ENCODE results near the gene B3GNT3. TPM values are rescaled to one million over a fixed set of nuclear protein-coding genes. Genes with fewer than 3 reads are reported as not detected.

B3GNT3 gene
- total RNA-seq, 4 donors from 2014 or later: 2.9 to 18.3 (median 10.7) TPM

- DNase-seq (ENCODE audit: low spot score in 2 of 2): no peak
- 57 to 67% methylated on average over 12 of the region's 12 CpGs for WGBS, 2 donors
- no peak overlapping the region for H3K4me3 ChIP-seq (ENCODE audit: low read depth, poor library complexity, severe bottlenecking)
- intact Hi-C loops (cut with DNase I; ENCODE audit: low total_unique reads): no loop called here
- no peak for TF ChIP-seq POLR2A (IDR thresholded peaks at IDR 0.05)
- TF ChIP-seq, protein P1, sequence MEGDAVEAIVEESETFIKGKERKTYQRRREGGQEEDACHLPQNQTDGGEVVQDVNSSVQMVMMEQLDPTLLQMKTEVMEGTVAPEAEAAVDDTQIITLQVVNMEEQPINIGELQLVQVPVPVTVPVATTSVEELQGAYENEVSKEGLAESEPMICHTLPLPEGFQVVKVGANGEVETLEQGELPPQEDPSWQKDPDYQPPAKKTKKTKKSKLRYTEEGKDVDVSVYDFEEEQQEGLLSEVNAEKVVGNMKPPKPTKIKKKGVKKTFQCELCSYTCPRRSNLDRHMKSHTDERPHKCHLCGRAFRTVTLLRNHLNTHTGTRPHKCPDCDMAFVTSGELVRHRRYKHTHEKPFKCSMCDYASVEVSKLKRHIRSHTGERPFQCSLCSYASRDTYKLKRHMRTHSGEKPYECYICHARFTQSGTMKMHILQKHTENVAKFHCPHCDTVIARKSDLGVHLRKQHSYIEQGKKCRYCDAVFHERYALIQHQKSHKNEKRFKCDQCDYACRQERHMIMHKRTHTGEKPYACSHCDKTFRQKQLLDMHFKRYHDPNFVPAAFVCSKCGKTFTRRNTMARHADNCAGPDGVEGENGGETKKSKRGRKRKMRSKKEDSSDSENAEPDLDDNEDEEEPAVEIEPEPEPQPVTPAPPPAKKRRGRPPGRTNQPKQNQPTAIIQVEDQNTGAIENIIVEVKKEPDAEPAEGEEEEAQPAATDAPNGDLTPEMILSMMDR (IDR thresholded peaks at IDR 0.05): no peak
These were observed 7.4 kb downstream of the B3GNT3 start for GRCh38 chr19:17802137-17802858.

DNA sequence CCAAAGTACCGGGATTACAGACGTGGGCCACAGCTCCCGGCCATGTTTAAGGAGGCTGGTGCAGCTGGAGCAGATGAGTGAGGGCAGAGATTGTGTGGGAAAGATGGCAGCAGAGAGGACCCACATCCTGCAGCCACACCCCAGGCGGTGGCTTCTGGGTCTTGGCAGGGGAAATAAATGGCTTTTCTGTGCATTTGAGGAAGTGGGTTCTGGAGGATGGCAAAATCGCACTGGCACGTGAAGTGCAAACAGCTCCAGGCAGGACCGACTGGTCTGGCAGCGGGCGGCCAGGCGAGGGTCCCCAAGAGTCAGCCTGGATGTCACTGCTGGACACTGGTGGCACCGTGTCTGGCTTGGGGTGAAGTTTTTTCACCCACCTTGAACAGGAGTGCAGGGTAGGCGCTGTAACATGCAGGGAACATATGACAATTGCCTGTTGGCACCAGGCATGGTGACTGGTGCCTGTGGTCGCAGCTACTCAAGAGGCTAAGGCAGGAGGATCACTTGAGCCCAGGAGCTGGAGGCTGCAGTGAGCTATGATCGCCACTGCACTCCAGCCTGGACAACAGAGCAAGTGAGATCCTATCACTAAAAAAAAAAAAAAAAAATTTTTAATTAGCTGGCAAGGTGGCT, 8.4 kb downstream of the B3GNT3 start:
- no peak for DNase-seq (ENCODE audit: low spot score in 2 of 2)
- no peak overlapping the region for H3K4me3 ChIP-seq (ENCODE audit: low read depth, poor library complexity, severe bottlenecking)
- WGBS, 2 donors: 53 to 58% methylated on average over 14 of the region's 14 CpGs
- intact Hi-C loops (cut with DNase I; ENCODE audit: low total_unique reads): no loop called here
- no peak for TF ChIP-seq POLR2A (IDR thresholded peaks at IDR 0.05)
- TF ChIP-seq, protein P1 (IDR thresholded peaks at IDR 0.05): no peak

DNA sequence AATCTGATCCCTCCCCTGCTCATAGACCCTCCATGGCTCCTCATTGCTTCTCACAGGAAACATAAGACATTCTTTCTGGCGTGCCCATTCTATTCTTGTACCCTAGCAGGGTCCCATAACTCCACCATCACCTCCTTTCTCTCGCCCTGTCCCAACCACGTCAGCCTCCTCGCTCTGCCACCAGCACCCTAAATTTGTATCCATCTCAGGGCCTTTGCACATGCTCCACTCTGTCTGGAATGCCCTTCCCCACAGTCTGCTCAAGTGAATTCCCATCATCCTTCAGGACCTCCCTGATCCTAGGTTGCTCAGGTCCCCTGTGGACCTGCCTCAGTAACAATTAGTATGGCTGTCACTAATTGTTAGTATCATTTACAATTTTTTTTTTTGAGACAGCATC, 10.5 kb downstream of the B3GNT3 start:
- intact Hi-C loops (cut with DNase I; ENCODE audit: low total_unique reads): no loop called here
- 88 to 92% methylated on average over 4 of the region's 4 CpGs for WGBS, 2 donors
- no peak overlapping the region for H3K4me3 ChIP-seq (ENCODE audit: low read depth, poor library complexity, severe bottlenecking)
- DNase-seq (ENCODE audit: low spot score in 2 of 2): no peak
- no peak for TF ChIP-seq POLR2A (IDR thresholded peaks at IDR 0.05)
- TF ChIP-seq, protein P1 (IDR thresholded peaks at IDR 0.05): no peak

DNA sequence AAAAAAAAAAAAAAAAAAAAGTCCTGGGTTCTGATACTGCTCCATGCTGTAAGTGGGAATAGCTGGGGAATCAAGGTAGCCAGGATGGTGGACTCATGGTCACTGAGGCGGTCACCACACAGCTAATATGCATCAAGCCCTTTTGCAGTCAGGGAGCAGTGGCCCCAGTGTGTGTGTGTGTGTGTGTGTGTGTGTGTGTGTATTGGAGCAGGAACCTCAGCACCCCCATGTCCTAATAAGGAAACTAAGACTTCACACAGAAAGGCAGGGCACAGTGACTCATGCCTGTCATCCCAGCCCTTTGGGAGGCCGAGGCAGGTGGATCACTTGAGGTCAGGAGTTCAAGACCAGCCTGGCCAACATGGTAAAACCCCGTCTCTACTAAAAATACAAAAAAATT, 12.0 kb downstream of the B3GNT3 start:
- no peak overlapping the region for H3K4me3 ChIP-seq (ENCODE audit: low read depth, poor library complexity, severe bottlenecking)
- intact Hi-C loops (cut with DNase I; ENCODE audit: low total_unique reads): no loop called here
- TF ChIP-seq POLR2A (IDR thresholded peaks at IDR 0.05): no peak
- TF ChIP-seq, protein P1 (IDR thresholded peaks at IDR 0.05): no peak
- WGBS, 2 donors: 58 to 62% methylated on average over 3 of the region's 3 CpGs
- DNase-seq (ENCODE audit: low spot score in 2 of 2): no peak

DNA sequence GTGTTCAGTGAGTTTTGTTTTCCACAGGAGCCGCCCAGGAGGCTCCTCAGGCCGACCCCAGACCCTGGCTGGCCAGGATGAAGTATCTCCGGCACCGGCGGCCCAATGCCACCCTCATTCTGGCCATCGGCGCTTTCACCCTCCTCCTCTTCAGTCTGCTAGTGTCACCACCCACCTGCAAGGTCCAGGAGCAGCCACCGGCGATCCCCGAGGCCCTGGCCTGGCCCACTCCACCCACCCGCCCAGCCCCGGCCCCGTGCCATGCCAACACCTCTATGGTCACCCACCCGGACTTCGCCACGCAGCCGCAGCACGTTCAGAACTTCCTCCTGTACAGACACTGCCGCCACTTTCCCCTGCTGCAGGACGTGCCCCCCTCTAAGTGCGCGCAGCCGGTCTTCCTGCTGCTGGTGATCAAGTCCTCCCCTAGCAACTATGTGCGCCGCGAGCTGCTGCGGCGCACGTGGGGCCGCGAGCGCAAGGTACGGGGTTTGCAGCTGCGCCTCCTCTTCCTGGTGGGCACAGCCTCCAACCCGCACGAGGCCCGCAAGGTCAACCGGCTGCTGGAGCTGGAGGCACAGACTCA, 12.9 kb downstream of the B3GNT3 start:
- 74 to 89% methylated on average over 35 to 38 of the region's 38 CpGs for WGBS, 2 donors
- DNase-seq (ENCODE audit: low spot score in 2 of 2): no peak

More for the DNA sequence above, 12.9 kb downstream of the B3GNT3 start:
- no peak for TF ChIP-seq POLR2A (IDR thresholded peaks at IDR 0.05)
- TF ChIP-seq, protein P1 (IDR thresholded peaks at IDR 0.05): no peak
- no peak overlapping the region for H3K4me3 ChIP-seq (ENCODE audit: low read depth, poor library complexity, severe bottlenecking)
- intact Hi-C loops (cut with DNase I; ENCODE audit: low total_unique reads): no loop called here
